Measurements from ENCODE around the gene TFAP2A. TPM values are rescaled to one million over a fixed set of nuclear protein-coding genes. Genes with fewer than 3 reads are reported as not detected.

Gene TFAP2A
- total RNA-seq, 6 experiments from 2014 or later, result 0.07 to 0.18 (median 0.12) TPM; not detected in 3

DNA sequence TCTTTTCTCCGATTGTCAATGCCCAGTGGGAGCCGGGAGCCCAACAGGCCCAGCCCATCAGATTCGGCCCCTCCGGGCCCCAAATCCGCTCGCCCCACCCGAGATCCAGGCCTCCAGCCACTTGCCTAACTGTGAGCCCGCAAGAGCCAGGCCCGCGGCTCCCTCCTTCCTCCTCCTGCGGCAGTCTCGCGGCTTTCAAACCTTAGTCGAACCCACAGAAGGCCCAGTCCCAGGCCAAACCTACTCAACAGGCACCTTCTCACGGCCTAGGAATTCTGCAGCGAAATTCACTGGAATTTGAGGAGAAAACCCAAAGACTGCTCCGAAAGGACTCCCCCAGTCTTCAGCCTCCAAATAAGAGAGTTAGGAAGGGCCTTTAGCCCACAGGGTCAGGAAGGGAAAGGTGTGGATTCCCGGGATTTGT is 2.8 kb upstream of the TFAP2A start:
- no peak overlapping the region for H3K4me3 ChIP-seq
- intact Hi-C loops (cut with DNase I), result no loop called here

DNA sequence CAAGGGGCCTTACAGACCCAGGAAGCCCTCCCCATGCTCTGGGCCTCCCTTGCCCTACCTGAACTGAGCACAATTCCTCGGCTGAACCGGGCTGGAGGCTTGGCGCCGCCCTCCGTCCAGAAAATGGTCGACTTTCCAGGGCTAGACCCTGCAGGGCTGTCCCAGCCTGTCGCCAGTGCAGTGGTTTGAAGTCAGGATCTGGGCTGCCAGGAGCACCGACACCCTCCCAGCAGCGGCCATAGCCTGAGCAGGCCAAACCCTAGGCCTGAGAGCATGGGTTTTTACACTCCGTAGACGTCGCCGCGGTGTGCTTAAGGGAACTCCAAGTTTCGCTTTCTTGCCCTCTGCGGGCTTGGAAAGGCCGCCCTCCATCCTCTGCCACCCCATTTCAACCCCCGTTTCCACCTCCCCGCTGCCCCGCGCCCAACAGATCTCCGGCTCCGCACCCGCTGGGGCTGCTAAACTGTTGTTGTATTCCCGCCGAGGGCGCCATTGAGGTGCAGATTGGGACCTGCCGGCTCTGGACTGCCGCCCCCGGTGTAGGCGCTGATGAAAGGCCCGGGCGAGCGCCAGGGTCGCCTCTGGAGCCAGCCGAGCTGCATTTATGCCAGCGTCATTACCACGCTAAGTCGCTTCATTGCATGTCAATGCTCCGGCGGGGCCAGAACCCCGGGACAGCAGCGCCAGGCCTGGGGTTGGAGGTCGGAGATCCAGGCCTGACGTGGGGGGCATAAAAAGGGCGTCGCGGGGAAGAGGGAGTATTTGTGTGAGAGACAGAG is 2.2 kb upstream of the TFAP2A start:
- no peaks in the 10 kb centered on the region for H3K9me3 ChIP-seq
- no peak overlapping the region for H3K4me3 ChIP-seq
- H3K36me3 ChIP-seq, result no peaks in the 10 kb centered on the region
- peaks cover 24 to 79% of the 10 kb centered on the region in 2 donors for H3K27me3 ChIP-seq
- H3K4me1 ChIP-seq, result peaks cover 0 to 21% (median 4%) of the 10 kb centered on the region in 4 donors
- DNase-seq (no peak), ATAC-seq (no peak)
- intact Hi-C loops (cut with DNase I), result no loop called here
- H3K27ac ChIP-seq, result no peak overlapping the region
- TF ChIP-seq POLR2A (IDR thresholded peaks at IDR 0.05), result no peak
- TF ChIP-seq, protein P1, sequence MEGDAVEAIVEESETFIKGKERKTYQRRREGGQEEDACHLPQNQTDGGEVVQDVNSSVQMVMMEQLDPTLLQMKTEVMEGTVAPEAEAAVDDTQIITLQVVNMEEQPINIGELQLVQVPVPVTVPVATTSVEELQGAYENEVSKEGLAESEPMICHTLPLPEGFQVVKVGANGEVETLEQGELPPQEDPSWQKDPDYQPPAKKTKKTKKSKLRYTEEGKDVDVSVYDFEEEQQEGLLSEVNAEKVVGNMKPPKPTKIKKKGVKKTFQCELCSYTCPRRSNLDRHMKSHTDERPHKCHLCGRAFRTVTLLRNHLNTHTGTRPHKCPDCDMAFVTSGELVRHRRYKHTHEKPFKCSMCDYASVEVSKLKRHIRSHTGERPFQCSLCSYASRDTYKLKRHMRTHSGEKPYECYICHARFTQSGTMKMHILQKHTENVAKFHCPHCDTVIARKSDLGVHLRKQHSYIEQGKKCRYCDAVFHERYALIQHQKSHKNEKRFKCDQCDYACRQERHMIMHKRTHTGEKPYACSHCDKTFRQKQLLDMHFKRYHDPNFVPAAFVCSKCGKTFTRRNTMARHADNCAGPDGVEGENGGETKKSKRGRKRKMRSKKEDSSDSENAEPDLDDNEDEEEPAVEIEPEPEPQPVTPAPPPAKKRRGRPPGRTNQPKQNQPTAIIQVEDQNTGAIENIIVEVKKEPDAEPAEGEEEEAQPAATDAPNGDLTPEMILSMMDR (IDR thresholded peaks at IDR 0.05), result no peak
- 7% methylated on average over 36 of the region's 48 CpGs for WGBS (ENCODE audit: insufficient coverage, low coverage, low lambda C conversion rate, missing lambda C conversion rate)

More for the DNA sequence above, 2.8 kb upstream of the TFAP2A start:
- H3K4me1 ChIP-seq, result peaks cover 0 to 19% (median 4%) of the 10 kb centered on the region in 4 donors
- H3K27ac ChIP-seq, result no peak overlapping the region
- ATAC-seq, result no peak
- TF ChIP-seq, protein P1 (IDR thresholded peaks at IDR 0.05), result no peak
- TF ChIP-seq POLR2A (IDR thresholded peaks at IDR 0.05), result no peak
- no peaks in the 10 kb centered on the region for H3K36me3 ChIP-seq
- DNase-seq, result no peak
- H3K9me3 ChIP-seq, result no peaks in the 10 kb centered on the region
- H3K27me3 ChIP-seq, result peaks cover 28 to 82% of the 10 kb centered on the region in 2 donors
- 33% methylated on average over 4 of the region's 18 CpGs for WGBS (ENCODE audit: insufficient coverage, low coverage, low lambda C conversion rate, missing lambda C conversion rate)

DNA sequence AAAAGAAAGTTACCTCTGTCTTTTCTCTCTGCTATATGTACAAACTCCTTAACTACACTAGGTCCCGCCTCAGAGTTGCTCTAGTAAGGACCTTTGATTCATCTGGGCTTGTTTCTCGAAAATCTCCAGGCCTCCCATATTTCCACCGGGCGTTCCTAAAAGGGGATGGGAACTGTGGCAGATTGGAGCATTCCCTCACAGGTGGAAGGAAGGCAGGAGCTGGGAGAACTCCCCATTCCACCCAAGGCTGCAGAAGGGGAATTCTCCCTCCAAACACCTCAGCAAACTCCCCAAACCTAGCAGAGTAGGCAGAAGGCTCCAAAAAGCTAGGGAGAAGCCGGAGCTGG is 1.6 kb upstream of the TFAP2A start:
- H3K9me3 ChIP-seq, result no peaks in the 10 kb centered on the region
- peaks cover 21 to 74% of the 10 kb centered on the region in 2 donors for H3K27me3 ChIP-seq
- intact Hi-C loops (cut with DNase I), result no loop called here
- ATAC-seq, result no peak
- no peak for DNase-seq
- TF ChIP-seq POLR2A (IDR thresholded peaks at IDR 0.05), result no peak
- TF ChIP-seq, protein P1 (IDR thresholded peaks at IDR 0.05), result no peak
- no peak overlapping the region for H3K27ac ChIP-seq
- H3K4me1 ChIP-seq, result peaks cover 0 to 24% (median 4%) of the 10 kb centered on the region in 4 donors
- H3K36me3 ChIP-seq, result no peaks in the 10 kb centered on the region
- 20% methylated on average over 4 of the region's 5 CpGs for WGBS (ENCODE audit: insufficient coverage, low coverage, low lambda C conversion rate, missing lambda C conversion rate)
- no peak overlapping the region for H3K4me3 ChIP-seq

GRCh38 chr6:10415617-10416480 is 975 bp upstream of the TFAP2A start:
- TF ChIP-seq POLR2A (IDR thresholded peaks at IDR 0.05), result no peak
- TF ChIP-seq, protein P1 (IDR thresholded peaks at IDR 0.05), result no peak
- Histone ChIP-seq H3K36me3 (no peaks in the 10 kb centered on the region), H3K4me3 (no peak overlapping the region), H3K9me3 (no peaks in the 10 kb centered on the region), H3K27ac (no peak overlapping the region), H3K27me3 (peaks cover 23 to 67% of the 10 kb centered on the region in 2 donors), H3K4me1 (peaks cover 0 to 26% (median 4%) of the 10 kb centered on the region in 4 donors)
- 16% methylated on average over 25 of the region's 36 CpGs for WGBS (ENCODE audit: insufficient coverage, low coverage, low lambda C conversion rate, missing lambda C conversion rate)
- intact Hi-C loops (cut with DNase I), result no loop called here
- DNase-seq (no peak), ATAC-seq (no peak)

Measured in right lobe of liver (tissue), 6 donors.